C4-2B (cell line): ENCODE results near the gene PHLDB3.

ENCODE experiments used
- CTCF ChIP-seq: fragments of 450-650 bp; conservative IDR thresholded peaks from 2 replicates; pipeline ENCODE4 v1.5.1; 2017; ENCODE audit warnings: mild to moderate bottlenecking
- ZFX ChIP-seq: fragments of 450-650 bp; IDR thresholded peaks from 2 replicates; pipeline ENCODE4 v1.6.1; 2017

GRCh38 chr19:43486412-43486811 lies 18.1 kb downstream of the PHLDB3 start:
- no peak for TF ChIP-seq CTCF
- TF ChIP-seq ZFX = no peak
